OCI-M1 (cell line): ENCODE data around the gene ARFGAP1.
"Not testable (repeated sequence)": the region's sequence is repeated elsewhere in the genome, so short reads cannot be mapped to it uniquely, and the experiment has no call there.

ENCODE experiments used
- DNase-seq: peaks from one replicate; lab custom pipeline; 2025; lab: John Stamatoyannopoulos, UW

The ARFGAP1 gene

GRCh38 chr20:63292292-63292701, 19.7 kb downstream of the ARFGAP1 start:
- DNase-seq = no peak

GRCh38 chr20:63292904-63293303, 20.3 kb downstream of the ARFGAP1 start, which contains the start of gene COL20A1:
COL20A1 (plus strand) TSS chr20:63293186; CDS start chr20:63295108, 1,922 bp downstream.
- no peak for DNase-seq

- DNase-seq = no peak
These were observed 20.8 kb downstream of the ARFGAP1 start for GRCh38 chr20:63293456-63293855.

GRCh38 chr20:63293871-63294535, 21.4 kb downstream of the ARFGAP1 start:
- DNase-seq = no peak

DNA sequence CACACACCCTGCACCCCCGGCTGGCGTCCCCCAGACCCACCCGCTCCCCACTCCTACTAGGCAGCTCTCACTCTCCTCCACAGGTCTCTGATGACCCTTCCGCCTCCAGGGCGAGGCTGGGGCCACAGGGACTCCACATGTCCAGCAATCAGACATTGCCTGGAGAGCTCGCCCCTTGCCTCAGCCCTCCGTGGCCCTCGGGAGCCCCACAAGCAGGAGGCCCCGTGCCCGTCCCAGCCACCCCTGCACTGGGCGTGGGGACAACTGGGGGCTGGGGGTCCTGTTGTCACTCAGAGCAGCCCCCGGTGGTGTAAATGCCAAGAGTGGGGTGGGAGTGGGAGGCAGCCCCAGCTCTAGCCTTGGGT, 21.9 kb downstream of the ARFGAP1 start:
- DNase-seq = no peak

- DNase-seq = no peak
These were observed 22.4 kb downstream of the ARFGAP1 start for GRCh38 chr20:63295018-63295417.

- no peak for DNase-seq
These were observed 22.8 kb downstream of the ARFGAP1 start for GRCh38 chr20:63295422-63295821.

DNA sequence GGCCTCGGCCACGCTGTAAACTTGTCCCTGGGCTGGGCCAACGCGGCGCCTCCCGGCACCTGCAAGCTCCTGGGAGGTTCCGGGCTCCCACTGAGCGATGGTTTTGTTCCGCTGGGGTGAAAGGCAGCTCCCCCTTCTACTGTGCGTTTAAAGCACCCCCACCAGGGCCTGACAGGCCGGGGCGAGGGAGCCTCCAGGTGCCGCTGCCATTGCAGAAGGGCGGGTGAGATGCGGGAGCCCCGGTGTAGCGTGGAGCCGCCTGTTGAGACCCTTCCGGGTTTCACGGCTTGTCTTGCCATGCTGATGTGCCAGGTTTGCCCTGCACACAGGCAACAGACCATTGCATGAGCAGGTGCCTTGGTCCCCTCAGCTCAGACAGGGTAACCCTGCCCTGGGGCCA, 23.2 kb downstream of the ARFGAP1 start:
- no peak for DNase-seq

- DNase-seq = no peak
These were observed 24.1 kb downstream of the ARFGAP1 start for GRCh38 chr20:63296531-63297299.

- no peak for DNase-seq
These were observed 24.8 kb downstream of the ARFGAP1 start for GRCh38 chr20:63297371-63297781.

DNA sequence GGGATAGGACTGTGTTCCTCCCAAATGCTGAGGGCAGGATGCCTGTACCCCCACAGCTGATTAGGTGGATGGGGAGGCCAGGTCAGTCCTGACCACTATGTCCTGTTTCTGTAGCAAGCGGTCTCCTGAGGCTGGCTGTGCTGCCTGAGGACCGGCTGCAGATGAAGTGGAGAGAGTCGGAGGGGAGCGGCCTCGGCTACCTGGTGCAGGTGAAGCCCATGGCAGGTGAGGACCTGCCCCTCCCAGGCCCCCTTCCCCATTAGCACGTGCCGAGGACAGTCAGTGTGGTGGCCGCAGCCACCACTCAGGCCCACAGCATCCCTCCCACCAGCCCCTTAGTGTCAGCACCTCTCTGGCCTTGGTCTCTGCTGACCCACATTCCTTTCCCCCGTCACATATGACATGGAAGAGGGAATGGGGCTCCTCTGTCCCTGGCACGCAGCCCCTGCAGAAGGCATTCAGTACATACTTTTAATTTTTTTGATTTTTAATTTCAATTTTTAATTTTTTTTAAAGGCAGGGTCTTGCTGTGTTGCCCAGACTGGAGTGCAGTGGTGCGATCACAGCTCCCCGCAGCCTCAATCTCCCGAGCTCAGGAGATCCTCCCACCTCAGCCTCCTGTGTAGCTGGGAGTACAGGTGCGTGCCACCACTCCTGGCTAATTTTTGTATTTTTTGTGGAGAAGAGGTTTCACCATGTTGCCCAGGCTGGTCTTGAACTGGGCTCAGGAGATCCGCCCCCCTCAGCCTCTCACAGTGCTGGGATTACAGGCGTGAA, 25.4 kb downstream of the ARFGAP1 start:
- DNase-seq = no peak

DNA sequence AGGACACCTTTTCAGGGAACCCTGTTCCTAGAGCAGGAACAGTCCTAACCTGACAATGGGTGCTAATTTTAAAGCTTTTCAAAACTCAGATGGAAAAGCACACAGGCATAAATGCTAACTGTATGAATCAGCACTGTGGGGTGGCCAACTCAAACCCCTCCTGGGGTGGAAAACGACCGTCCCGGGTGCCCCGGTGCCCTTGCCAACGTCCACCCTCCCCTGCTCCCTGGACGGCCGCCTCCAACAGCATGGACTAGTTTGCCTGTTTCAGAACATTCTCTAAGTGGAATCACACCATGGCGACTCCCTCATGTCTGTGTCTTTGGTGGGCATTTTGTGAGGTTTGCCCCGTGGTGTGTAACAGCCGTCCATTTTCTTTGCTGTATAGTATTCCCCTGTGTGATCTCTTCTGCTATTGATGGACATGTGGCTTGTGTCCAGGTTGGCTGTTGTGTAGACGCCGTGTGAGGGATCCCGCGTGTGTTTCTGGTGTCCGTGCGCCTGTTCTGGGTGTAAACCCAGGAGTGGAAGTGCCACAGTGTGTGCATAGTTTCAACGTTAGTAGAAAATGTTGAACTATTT, 26.2 kb downstream of the ARFGAP1 start:
- DNase-seq = no peak

DNA sequence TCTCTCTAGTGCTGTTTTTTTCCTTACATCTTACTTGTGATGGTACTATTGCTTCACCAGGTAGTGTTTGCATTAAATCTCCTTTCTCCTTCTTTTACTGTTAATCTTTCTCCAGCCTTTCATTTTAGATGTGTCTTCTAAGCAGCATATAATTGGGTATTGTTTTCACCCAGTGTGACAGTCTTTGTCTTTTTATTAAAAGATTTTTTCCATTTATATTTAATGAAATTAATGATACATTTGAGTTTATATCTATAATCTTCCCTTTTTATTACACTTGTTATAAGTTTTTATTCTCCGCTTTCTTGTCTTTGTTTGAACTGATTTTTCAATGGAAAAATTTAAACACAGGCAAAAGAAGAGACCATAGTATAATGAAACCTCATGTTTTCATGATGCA, 29.1 kb downstream of the ARFGAP1 start:
- no peak for DNase-seq

- DNase-seq = no peak
These were observed 30.6 kb downstream of the ARFGAP1 start for GRCh38 chr20:63303095-63303666.

GRCh38 chr20:63305393-63305792, 32.8 kb downstream of the ARFGAP1 start:
- no peak for DNase-seq

DNA sequence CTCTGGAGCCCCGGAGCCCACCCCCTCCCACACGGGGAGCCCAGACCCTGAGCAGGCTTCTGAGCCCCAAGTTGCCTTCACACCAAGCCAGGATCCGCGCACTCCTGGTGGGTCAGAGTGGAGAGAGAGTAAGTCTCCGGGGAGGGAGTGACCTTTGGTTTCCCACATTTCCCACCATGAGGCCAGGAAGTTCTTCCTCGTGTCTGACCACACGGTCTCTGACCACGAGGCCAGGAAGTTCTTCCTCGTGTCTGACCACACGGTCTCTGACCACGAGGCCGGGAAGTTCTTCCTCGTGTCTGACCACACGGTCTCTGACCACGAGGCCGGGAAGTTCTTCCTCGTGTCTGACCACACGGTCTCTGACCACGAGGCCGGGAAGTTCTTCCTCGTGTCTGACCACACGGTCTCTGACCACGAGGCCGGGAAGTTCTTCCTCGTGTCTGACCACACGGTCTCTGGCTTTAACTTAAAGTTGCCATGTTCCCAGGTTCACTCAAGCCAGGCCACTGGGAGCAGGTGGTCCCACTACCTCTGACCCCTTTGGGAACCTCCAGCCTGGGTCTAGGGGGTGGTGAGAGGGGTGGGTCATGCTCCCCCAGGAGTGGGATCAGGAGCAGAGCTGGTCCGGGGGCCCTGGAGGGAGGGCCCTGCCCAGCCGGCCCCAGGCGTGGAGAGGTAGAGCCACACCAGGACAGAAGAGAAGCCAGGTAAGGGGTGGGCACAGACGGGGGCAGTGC, 33.5 kb downstream of the ARFGAP1 start:
- DNase-seq = not testable (repeated sequence)

DNA sequence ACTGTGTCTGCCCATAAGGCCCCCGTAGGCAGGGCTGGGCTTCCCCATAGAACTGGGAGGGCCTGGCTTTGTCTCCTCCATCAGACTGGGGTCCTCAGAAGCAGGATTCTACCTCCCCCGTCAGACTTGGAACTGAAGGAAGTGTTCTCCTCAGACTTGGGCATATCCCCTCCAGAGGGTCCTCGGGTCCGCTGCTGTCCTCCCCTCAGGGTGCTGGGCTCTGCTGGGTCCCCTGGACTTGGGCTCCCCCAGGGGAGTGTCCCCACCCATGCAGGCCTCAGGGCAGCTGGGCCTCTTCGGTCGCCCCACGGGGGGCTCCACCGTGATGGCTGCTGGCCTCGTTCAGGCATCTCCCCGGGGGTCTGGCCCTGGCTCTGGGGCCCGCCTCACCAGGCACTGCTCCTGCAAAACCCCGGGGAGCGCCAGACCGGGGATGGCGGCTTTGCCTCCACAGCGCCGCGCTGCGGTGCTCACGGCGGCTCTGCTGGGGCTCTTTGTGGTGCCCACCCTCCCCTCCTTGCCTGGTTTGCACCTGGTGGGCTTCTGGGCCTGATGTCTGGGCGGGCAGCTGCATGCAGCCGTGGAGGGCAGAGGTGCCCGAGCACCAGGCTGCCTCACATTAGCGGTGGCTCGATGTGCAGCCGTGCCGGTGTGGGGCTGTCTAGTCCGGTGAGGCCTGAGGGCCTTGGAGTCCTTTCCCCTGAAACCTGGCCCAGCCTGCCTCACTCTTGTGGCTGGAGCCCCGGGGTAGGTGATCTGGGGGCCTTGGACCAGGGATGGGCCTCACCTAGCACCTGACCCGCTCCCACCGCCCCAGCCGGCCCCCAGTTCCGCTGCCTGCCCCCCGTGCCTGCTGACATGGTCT, 34.3 kb downstream of the ARFGAP1 start:
- no peak for DNase-seq

GRCh38 chr20:63307538-63308217, 35.1 kb downstream of the ARFGAP1 start:
- DNase-seq = no peak

DNA sequence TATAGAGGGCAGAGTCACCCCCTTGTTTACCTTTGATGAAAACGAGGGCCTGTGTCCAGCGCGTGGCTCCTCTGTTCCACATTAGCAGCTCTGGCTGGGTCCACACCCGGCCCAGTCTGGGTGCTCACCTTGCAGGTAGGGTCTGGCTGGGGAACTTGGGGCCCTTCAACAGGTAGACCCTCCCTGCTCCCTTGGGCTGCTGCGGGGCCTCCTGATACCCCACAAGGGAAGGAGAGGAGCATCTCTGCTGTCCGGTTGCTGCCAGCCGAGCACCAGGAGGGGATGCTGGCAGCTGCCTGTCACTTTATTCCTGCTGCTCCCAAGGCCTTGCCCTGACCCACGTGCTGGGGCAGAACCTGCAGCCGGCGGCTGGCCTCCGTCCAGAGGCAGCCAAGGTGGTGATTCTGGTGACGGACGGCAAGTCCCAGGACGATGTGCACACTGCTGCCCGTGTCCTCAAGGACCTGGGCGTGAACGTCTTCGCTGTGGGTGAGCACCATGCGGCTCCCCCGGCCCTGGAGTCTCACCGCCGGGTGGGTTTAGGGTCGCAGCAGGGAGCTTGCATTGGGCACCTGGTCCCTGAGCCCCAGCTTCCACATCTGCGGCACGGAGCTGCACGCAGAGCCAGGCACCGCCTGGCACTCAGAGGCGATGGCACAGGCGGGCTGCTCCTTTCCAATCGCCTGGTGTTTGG, 35.8 kb downstream of the ARFGAP1 start:
- DNase-seq = no peak
